H1 (cell line): ENCODE results near the gene GOLGA3. TPM values are rescaled to one million over a fixed set of nuclear protein-coding genes. Genes with fewer than 3 reads are reported as not detected.

Source experiments
- JUN ChIP-seq: IDR thresholded peaks from 2 replicates; pipeline ENCODE4 v1.6.1; 2011; ENCODE audit warnings: low read depth, mild to moderate bottlenecking, improper control_type of control experiment, low read length
- RXRA ChIP-seq: IDR thresholded peaks from 2 replicates; pipeline ENCODE4 v1.6.1; 2011; ENCODE audit warnings: low read depth, mild to moderate bottlenecking, low read length, moderate library complexity; ENCODE audit not compliant: insufficient read depth
- polyA plus RNA-seq, 7 experiments: library from polyadenylated mRNA; depleted of rRNA in 3 of 7; stranded (reverse) in 5 of 7; unstranded in 2 of 7; fragments of >200 nt in 5 of 7; fragments of 200-250 nt in 2 of 7; gene quantifications; 1 replicate in 5 of 7; 2 replicates in 1 of 7; 4 replicates in 1 of 7; pipeline versions ENCODE4 v1.2.1 to v1.2.3, GENCODE V29; 2011 to 2013; ENCODE audit warnings: missing spikeins in 2 of 7, mixed read lengths in 2 of 7
- total RNA-seq: library from RNA; stranded (reverse); fragmentation: NEBNext Ultra II Directional; extraction: Animal tissue kit (Norgen Biotek cat#: 25700); gene quantifications from 2 replicates; pipeline ENCODE4 v1.2.1, GENCODE V29; 2021

Gene GOLGA3
- total and polyA plus RNA-seq, 2 of the 8 experiments (the other 6 are each of a cell fraction or from before 2014, with no cell fraction given) = 6.4 to 33.1 TPM

DNA sequence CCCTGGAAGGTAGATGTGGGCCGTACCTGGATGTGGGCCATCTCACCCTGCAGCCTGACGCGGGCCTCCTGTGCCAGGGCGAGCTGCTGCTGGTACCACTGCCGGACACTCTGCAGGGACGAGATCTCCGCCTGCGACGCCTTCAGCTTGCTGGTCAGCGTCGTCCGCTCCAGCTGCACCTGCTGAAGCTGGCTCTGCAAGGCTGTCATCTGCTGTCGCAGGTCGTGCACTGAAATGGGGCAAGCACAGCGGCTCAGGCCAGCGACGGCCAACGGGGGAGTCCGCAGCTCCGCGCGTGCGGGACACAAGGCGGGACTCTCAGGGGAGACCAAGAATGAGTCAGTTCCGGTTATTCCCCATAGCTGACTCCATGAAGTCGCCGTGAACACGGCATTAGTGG lies 26.9 kb downstream of the GOLGA3 start (continued):
- TF ChIP-seq RXRA (no peak), JUN (no peak)
- TF ChIP-seq, all 59 proteins: peak for 0
